ENCODE measurements around the gene PRKG1. TPM values are rescaled to one million over a fixed set of nuclear protein-coding genes. Genes with fewer than 3 reads are reported as not detected.

PRKG1 gene
- total RNA-seq, 1 experiment from 2014 or later = 10.4 TPM

- no peak overlapping the region for H4K8ac ChIP-seq (replicated peaks; ENCODE audit: insufficient read length, low read depth, low read length)
- TF ChIP-seq CTCF (conservative IDR thresholded peaks at IDR 0.05) = no peak
- no peaks in the 10 kb centered on the region for H3K79me2 ChIP-seq (ENCODE audit: insufficient read depth, low read length)
- H2BK120ac ChIP-seq (ENCODE audit: low read depth, low read length, poor library complexity, severe bottlenecking) = no peak overlapping the region
- H2AK5ac ChIP-seq (ENCODE audit: insufficient read length, low read length) = no peak overlapping the region
- H4K91ac ChIP-seq (ENCODE audit: insufficient read length, low read depth, low read length) = no peak overlapping the region
- Mint-ChIP-seq H3K27me3 (ENCODE audit: low read depth) (no peaks in the 10 kb centered on the region), H3K9me3 (no peaks in the 10 kb centered on the region), H3K4me1 (peaks cover 52 to 60% of the 10 kb centered on the region in 2 experiments), H3K36me3 (ENCODE audit: insufficient read depth in 1 of 3, low read depth in 3 of 3) (no peaks in the 10 kb centered on the region), H3K4me3 (no peak overlapping the region), H3K27ac (peak overlapping the region in 2 of 3 experiments; percentile 31 to 71; a peak in 2 of 7 replicates)
- no peak overlapping the region for H3K23ac ChIP-seq (ENCODE audit: insufficient read length, low read depth, low read length)
- H2BK15ac ChIP-seq (ENCODE audit: low read depth, low read length) = no peak overlapping the region
- no peak overlapping the region for H3K4ac ChIP-seq (ENCODE audit: low read depth, low read length)
- no peak overlapping the region for H3K4me2 ChIP-seq (ENCODE audit: insufficient read depth, insufficient read length, low read length)
- H3K79me1 ChIP-seq (ENCODE audit: insufficient read depth, low read depth, low read length, poor library complexity, severe bottlenecking) = no peaks in the 10 kb centered on the region
- H3K23me2 ChIP-seq (ENCODE audit: insufficient read length, low read depth, low read length, poor library complexity, severe bottlenecking) = no peaks in the 10 kb centered on the region
- H4K20me1 ChIP-seq (ENCODE audit: control insufficient read depth, insufficient read depth, insufficient read length) = no peaks in the 10 kb centered on the region
- H3T11ph ChIP-seq (ENCODE audit: low read length) = no peak overlapping the region
- no peak overlapping the region for H3K9ac ChIP-seq (ENCODE audit: extremely low read depth, insufficient read length, low read length)
- no peak overlapping the region for H3K27ac ChIP-seq (ENCODE audit: insufficient read length, low read depth, low read length)
- no peak overlapping the region for H2BK20ac ChIP-seq (ENCODE audit: low read depth, low read length, poor library complexity, severe bottlenecking)
- H2BK5ac ChIP-seq (ENCODE audit: insufficient read length, low read length) = no peak overlapping the region
- H2BK12ac ChIP-seq (ENCODE audit: insufficient read length, low read depth, low read length) = no peak overlapping the region
- H3K14ac ChIP-seq (ENCODE audit: insufficient read depth, low read length) = no peak overlapping the region
- H3K9me3 ChIP-seq (ENCODE audit: control insufficient read depth, low read depth, low read length) = no peaks in the 10 kb centered on the region
- DNase-seq = no peak
- H4K5ac ChIP-seq (ENCODE audit: insufficient read length, low read depth, low read length) = no peak overlapping the region
- H3K4me1 ChIP-seq (ENCODE audit: insufficient read depth, low read length) = peaks cover 2% of the 10 kb centered on the region; the same call in 1 of the 2 replicates
- no peak overlapping the region for H3K18ac ChIP-seq (ENCODE audit: insufficient read length, low read depth, low read length)
- no peak overlapping the region for H3K56ac ChIP-seq (ENCODE audit: insufficient read length, low read depth, low read length)
- no CpG with 5 or more reads among the region's 2 CpGs for WGBS (ENCODE audit: extremely low coverage, insufficient read length, low lambda C conversion rate)
- no peak overlapping the region for H2AFZ ChIP-seq (ENCODE audit: low read length)
- no peaks in the 10 kb centered on the region for H3K27me3 ChIP-seq (ENCODE audit: insufficient read depth, low read length)
Measured at GRCh38 chr10:52216852-52217251, 1142.6 kb downstream of the PRKG1 start.

Measured in H9 (cell line).